HepG2 (cell line): ENCODE data around the gene MYO1E. TPM values are rescaled to one million over a fixed set of nuclear protein-coding genes. Genes with fewer than 3 reads are reported as not detected.

Source experiments
- ATAC-seq: fragments of 200-7000 bp; cut with Tn5 transposase; 3 replicates; pipeline ENCODE4 v1.9.1; 2020; ENCODE audit warnings: mild to moderate bottlenecking, moderate library complexity
- BruUV-seq: library from RNA; stranded (reverse); fragments of 400-500 nt; replicated peaks from 2 replicates; lab custom pipeline; 2021; lab: Mats Ljungman, UMichigan
- CTCF ChIA-PET: fragments of 300-600 bp; formaldehyde crosslinking; extraction: SDS; loops from one replicate; lab custom pipeline; 2021; ENCODE audit warnings: low total read pairs, inconsistent platforms, low intra/inter-chr PET ratio; lab: Yijun Ruan, JAX
- POLR2A ChIA-PET: fragments of 350-600 bp; sonication (Branson Sonifier 250); formaldehyde crosslinking; loops from one replicate; lab custom pipeline; 2020; ENCODE audit warnings: antibody characterized with exemption, inconsistent platforms; lab: Yijun Ruan, JAX
- DNase-seq: peaks from one replicate; pipeline ENCODE4 v3.0.0-alpha.2; 2015; ENCODE audit warnings: low spot score
- FAIRE-seq: peaks from 3 replicates; lab custom pipeline; 2011; peaks lifted over from hg19 to GRCh38; lab: Jason Lieb, UNC
- H2AFZ ChIP-seq: one replicate; pipeline ENCODE4 v1.6.1; 2011; ENCODE audit warnings: low read length, inconsistent platforms
- H3K27ac ChIP-seq: fragments of 300-600 bp; 3 replicates; pipeline ENCODE4 v1.8.0; 2011; ENCODE audit warnings: mixed run types, mild to moderate bottlenecking, mixed read lengths, low read length, inconsistent platforms; ENCODE audit not compliant: insufficient read depth; ENCODE audit errors: extremely low read length
- H3K27me3 ChIP-seq, 2 experiments: fragments of 200-600 bp in 1 of 2; 2 replicates in 1 of 2; 3 replicates in 1 of 2; pipeline versions ENCODE4 v1.6.0 to v1.8.0; 2011; ENCODE audit warnings: low read length in 2 of 2, mild to moderate bottlenecking in 2 of 2, moderate library complexity in 2 of 2, inconsistent platforms in 1 of 2; ENCODE audit not compliant: insufficient read depth in 2 of 2, control insufficient read depth in 1 of 2
- H3K36me3 ChIP-seq, 2 experiments: fragments of 200-600 bp in 1 of 2; replicated peaks in 1 of 2; 2 replicates in 1 of 2; 3 replicates in 1 of 2; pipeline versions ENCODE4 v1.5.1 to v1.8.0; 2011; ENCODE audit warnings: low read length in 2 of 2, inconsistent platforms in 1 of 2; ENCODE audit not compliant: insufficient read depth in 2 of 2, control insufficient read depth in 1 of 2
- H3K4me1 ChIP-seq: 2 replicates; pipeline ENCODE4 v1.5.1; 2012; ENCODE audit warnings: low read length, inconsistent platforms; ENCODE audit not compliant: insufficient read depth
- H3K4me2 ChIP-seq: 2 replicates; pipeline ENCODE4 v1.6.0; 2011; ENCODE audit warnings: low read depth, low read length, inconsistent platforms
- H3K4me3 ChIP-seq, 3 experiments: fragments of 200-600 bp in 1 of 3; sonication (generic), shearing (Covaris generic) in 1 of 3; replicated peaks in 1 of 3; 2 replicates each; pipeline ENCODE4 v1.5.1; 2011 to 2016; ENCODE audit warnings: low read length in 3 of 3, inconsistent platforms in 2 of 3, low read depth in 2 of 3, mild to moderate bottlenecking in 2 of 3, control low read depth in 1 of 3, mixed read lengths in 1 of 3; ENCODE audit not compliant: insufficient read depth in 1 of 3
- H3K79me2 ChIP-seq: one replicate; pipeline ENCODE4 v1.6.1; 2011; ENCODE audit warnings: low read length, inconsistent platforms; ENCODE audit not compliant: insufficient read depth
- H3K9ac ChIP-seq: 2 replicates; pipeline ENCODE4 v1.6.0; 2011; ENCODE audit warnings: mild to moderate bottlenecking, low read depth, low read length, inconsistent platforms; ENCODE audit not compliant: insufficient read depth
- H3K9me3 ChIP-seq: 2 replicates; pipeline ENCODE4 v1.5.1; 2012; ENCODE audit warnings: mild to moderate bottlenecking, low read length
- H4K20me1 ChIP-seq: 2 replicates; pipeline ENCODE4 v1.6.0; 2011; ENCODE audit warnings: inconsistent platforms, mild to moderate bottlenecking, low read length, moderate library complexity; ENCODE audit not compliant: insufficient read depth
- AKNA ChIP-seq: sonication (generic); formaldehyde crosslinking; IDR thresholded peaks from 2 replicates; pipeline ENCODE4 v1.4.0; 2020; ENCODE audit warnings: missing genetic modification reagents, borderline replicate concordance
- DR1 ChIP-seq: sonication (generic); formaldehyde crosslinking; IDR thresholded peaks from 2 replicates; pipeline ENCODE4 v1.8.0; 2021; ENCODE audit warnings: mild to moderate bottlenecking, missing genetic modification reagents, inconsistent platforms
- HNF1A ChIP-seq, 2 experiments: sonication (generic) in 1 of 2; formaldehyde crosslinking in 1 of 2; IDR thresholded peaks; 2 replicates each; pipeline versions ENCODE4 v1.4.0 to v1.6.1; 2016 to 2020; ENCODE audit warnings: borderline replicate concordance in 1 of 2, low read depth in 1 of 2, mild to moderate bottlenecking in 1 of 2, missing genetic modification reagents in 1 of 2
- PBX2 ChIP-seq: IDR thresholded peaks from 2 replicates; pipeline ENCODE4 v1.6.1; 2016; ENCODE audit warnings: control low read depth
- POLR2A ChIP-seq, 2 experiments: IDR thresholded peaks; 2 replicates each; pipeline ENCODE4 v1.6.1; 2011; ENCODE audit warnings: low read depth in 2 of 2, low read length in 2 of 2, mild to moderate bottlenecking in 1 of 2, moderate library complexity in 1 of 2; ENCODE audit not compliant: insufficient read depth in 1 of 2
- RAD51 ChIP-seq: fragments of 450-650 bp; IDR thresholded peaks from 2 replicates; pipeline ENCODE4 v1.6.1; 2016; ENCODE audit warnings: borderline replicate concordance
- ZNF713 ChIP-seq: sonication (generic); formaldehyde crosslinking; IDR thresholded peaks from 2 replicates; pipeline ENCODE4 v1.4.0; 2020; ENCODE audit warnings: mild to moderate bottlenecking, missing genetic modification reagents
- WGBS: methylation state at CpG from one replicate; pipeline ENCODE4 v1.1.6; 2017; ENCODE audit warnings: low lambda C conversion rate; 5-methylcytosine and 5-hydroxymethylcytosine counted together
- in situ Hi-C: cut with HindIII; loops from 2 replicates; pipeline ENCODE4 v1.10.0; 2017; ENCODE audit warnings: low pct_unique_long_range_greater_than_20kb; ENCODE audit not compliant: extremely low pct_ligation_motif_present
- intact Hi-C: fragments of 100-400 bp; cut with micrococcal nuclease; formaldehyde crosslinking; loops from one replicate; pipeline ENCODE4 v1.10.0; 2022; ENCODE audit not compliant: unreplicated experiment
- polyA plus RNA-seq, 8 experiments: library from polyadenylated mRNA; depleted of rRNA in 3 of 8; stranded (reverse) in 7 of 8; unstranded in 1 of 8; fragments of >200 nt; fragmentation: Illumina TruSeq in 4 of 8; extraction: Trizol in 4 of 8; gene quantifications; 2 replicates each; pipeline versions ENCODE4 v1.2.1 to v1.2.3, GENCODE V29; 2011 to 2016; ENCODE audit warnings: low read depth in 4 of 8, missing spikeins in 1 of 8, mixed read lengths in 1 of 8; ENCODE audit not compliant: insufficient read depth in 1 of 8
- total RNA-seq, 5 experiments: library from RNA; depleted of rRNA; stranded (reverse); fragments of >200 nt; fragmentation: Illumina TruSeq; extraction: Trizol; gene quantifications; 2 replicates each; pipeline ENCODE4 v1.2.3, GENCODE V29; 2016; ENCODE audit warnings: low read depth in 1 of 5
- TF ChIP-seq, protein P1 (sequence below): sonication (generic); formaldehyde crosslinking; IDR thresholded peaks from 2 replicates; pipeline ENCODE4 v1.5.0; 2020; ENCODE audit warnings: missing genetic modification reagents

Gene MYO1E
- total and polyA plus RNA-seq, 2 of the 13 experiments (the other 11 are each of a cell fraction or from before 2014, with no cell fraction given) = 15.7 to 25.1 TPM

- Histone ChIP-seq H3K9ac (no peak overlapping the region), H3K79me2 (no peaks in the 10 kb centered on the region), H3K4me2 (no peak overlapping the region), H3K27me3 (no peaks in the 10 kb centered on the region), H4K20me1 (no peaks in the 10 kb centered on the region), H3K9me3 (no peaks in the 10 kb centered on the region), H3K36me3 (no peaks in the 10 kb centered on the region), H2AFZ (no peak overlapping the region), H3K4me3 (no peak overlapping the region), H3K27ac (no peak overlapping the region), H3K4me1 (peaks cover 8% of the 10 kb centered on the region; the same call in 1 of the 2 replicates)
- CTCF ChIA-PET = no interaction called here
- no peak for ATAC-seq
- no TSS peak for BruUV-seq
- intact Hi-C loops (no loop called here), in situ Hi-C loops (no loop called here)
- TF ChIP-seq RAD51 (no peak), PBX2 (CRISPR knock-in tag) (no peak), POLR2A (IDR thresholded peaks at IDR 0.05; ENCODE audit: insufficient read depth in 1 of 2, low read depth in 2 of 2, low read length in 2 of 2) (no peak), ZNF713 (CRISPR knock-in tag) (no peak), HNF1A (IDR thresholded peaks at IDR 0.05; ENCODE audit: low read depth) (no peak), HNF1A (CRISPR knock-in tag; IDR thresholded peaks at IDR 0.05; ENCODE audit: borderline replicate concordance) (no peak), DR1 (CRISPR knock-in tag) (no peak), AKNA (CRISPR knock-in tag) (no peak)
- TF ChIP-seq, protein P1, sequence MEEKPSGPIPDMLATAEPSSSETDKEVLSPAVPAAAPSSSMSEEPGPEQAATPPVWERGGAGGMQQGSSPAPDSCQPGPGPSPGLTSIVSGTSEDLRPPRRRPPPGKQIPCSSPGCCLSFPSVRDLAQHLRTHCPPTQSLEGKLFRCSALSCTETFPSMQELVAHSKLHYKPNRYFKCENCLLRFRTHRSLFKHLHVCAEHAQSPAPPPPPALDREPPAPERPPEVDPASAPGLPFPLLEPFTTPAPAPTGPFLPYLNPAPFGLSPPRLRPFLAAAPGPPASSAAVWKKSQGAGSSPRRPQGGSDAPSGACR = no peak
- 96% methylated on average over 8 of the region's 8 CpGs for WGBS
- POLR2A ChIA-PET = no interaction called here
- no peak for DNase-seq
- FAIRE-seq = no peak
Measured at GRCh38 chr15:59298225-59298853, 74.3 kb downstream of the MYO1E start.
